HK-2 (cell line): ENCODE data around the gene TBC1D10B.
"Not testable (repeated sequence)": the region's sequence is repeated elsewhere in the genome, so short reads cannot be mapped to it uniquely, and the experiment has no call there.

ENCODE experiments used
- DNase-seq: peaks from one replicate; pipeline ENCODE4 v3.0.0-alpha.2; 2018; ENCODE audit not compliant: unreplicated experiment

The TBC1D10B gene

GRCh38 chr16:30355144-30355953 lies 14.9 kb downstream of the TBC1D10B start, which contains the start of gene CD2BP2:
TSS of gene CD2BP2 (minus strand) at chr16:30355308. CDS start at chr16:30354681, 627 bp downstream.
- peak; percentile 88 for DNase-seq

- DNase-seq = no peak
Measured at GRCh38 chr16:30354423-30355143, 15.7 kb downstream of the TBC1D10B start.

GRCh38 chr16:30353438-30354129 lies 16.7 kb downstream of the TBC1D10B start:
- no peak for DNase-seq

GRCh38 chr16:30352488-30353401 lies 17.5 kb downstream of the TBC1D10B start:
- no peak for DNase-seq

GRCh38 chr16:30351586-30352419 lies 18.5 kb downstream of the TBC1D10B start:
- DNase-seq = no peak

GRCh38 chr16:30351001-30351441 lies 19.3 kb downstream of the TBC1D10B start:
- DNase-seq = no peak

GRCh38 chr16:30350134-30350871 lies 20.0 kb downstream of the TBC1D10B start:
- no peak for DNase-seq

- DNase-seq = no peak
Measured at GRCh38 chr16:30349675-30350074, 20.6 kb downstream of the TBC1D10B start.

- no peak for DNase-seq
Measured at GRCh38 chr16:30348929-30349328, 21.4 kb downstream of the TBC1D10B start.

- no peak for DNase-seq
Measured at GRCh38 chr16:30348113-30348512, 22.2 kb downstream of the TBC1D10B start.

GRCh38 chr16:30346286-30346685 lies 24.0 kb downstream of the TBC1D10B start:
- DNase-seq = no peak

- DNase-seq = not testable (repeated sequence)
Measured at GRCh38 chr16:30343491-30343820, 26.8 kb downstream of the TBC1D10B start.

GRCh38 chr16:30342751-30343490 lies 27.4 kb downstream of the TBC1D10B start:
- no peak for DNase-seq

- DNase-seq = not testable (repeated sequence)
Measured at GRCh38 chr16:30341971-30342370, 28.3 kb downstream of the TBC1D10B start.

GRCh38 chr16:30340621-30341020 lies 29.7 kb downstream of the TBC1D10B start:
- DNase-seq = no peak

- DNase-seq = not testable (repeated sequence)
Measured at GRCh38 chr16:30338715-30339114, 31.6 kb downstream of the TBC1D10B start.

- not testable (repeated sequence) for DNase-seq
Measured at GRCh38 chr16:30337964-30338357, 32.3 kb downstream of the TBC1D10B start.

GRCh38 chr16:30335598-30336474 lies 34.5 kb downstream of the TBC1D10B start:
- peak; percentile 43 for DNase-seq
